Gastroesophageal sphincter (tissue), 3 donors: ENCODE measurements around the gene ATP2C2.

Source experiments
- CTCF ChIP-seq, 4 experiments: fragments of 200-600 bp in 2 of 4; fragments of 450-650 bp in 2 of 4; sonication (generic) in 1 of 4; IDR thresholded peaks; one replicate each; pipeline ENCODE4 v1.5.1; 2017 to 2019; ENCODE audit warnings: antibody characterized with exemption in 4 of 4, mild to moderate bottlenecking in 2 of 4, moderate library complexity in 2 of 4
- POLR2A ChIP-seq, 2 donors: fragments of 450-650 bp; IDR thresholded peaks; one replicate each; pipeline ENCODE4 v1.6.1; 2017; ENCODE audit warnings: antibody characterized with exemption in 2 of 2, mild to moderate bottlenecking in 2 of 2, moderate library complexity in 1 of 2
- POLR2AphosphoS5 ChIP-seq: sonication (generic); formaldehyde crosslinking; IDR thresholded peaks from one replicate; pipeline ENCODE4 v1.6.1; 2017; ENCODE audit warnings: antibody characterized with exemption

- TF ChIP-seq CTCF (IDR thresholded peaks at IDR 0.05) (no peak), POLR2AphosphoS5 (no peak), POLR2A (IDR thresholded peaks at IDR 0.05) (no peak)
Observed at GRCh38 chr16:84455031-84455430, 86.7 kb downstream of the ATP2C2 start.
